Measurements from ENCODE around the gene LGALS9. TPM values are rescaled to one million over a fixed set of nuclear protein-coding genes. Genes with fewer than 3 reads are reported as not detected.

LGALS9 gene
- polyA plus RNA-seq, 4 donors = 31.0 to 240 (median 68.4) TPM

- no peak for DNase-seq
- Histone ChIP-seq H3K27ac (ENCODE audit: low read depth in 1 of 3, low read length in 2 of 3) (no peak overlapping the region), H3K36me3 (ENCODE audit: control insufficient read depth in 3 of 3, insufficient read depth in 2 of 3, low read depth in 1 of 3, low read length in 3 of 3) (peaks cover 0 to 88% (median 6%) of the 10 kb centered on the region in 3 donors), H3K4me3 (ENCODE audit: low read depth in 1 of 3, low read length in 3 of 3) (no peak overlapping the region), H3K27me3 (ENCODE audit: control insufficient read depth in 3 of 3, insufficient read depth in 3 of 3, low read length in 3 of 3) (no peaks in the 10 kb centered on the region), H3K9me3 (ENCODE audit: control insufficient read depth in 2 of 2, insufficient read depth in 1 of 2, low read depth in 1 of 2, low read length in 1 of 2) (no peaks in the 10 kb centered on the region), H3K4me1 (ENCODE audit: control insufficient read depth in 3 of 3, insufficient read depth in 2 of 3, low read depth in 1 of 3, low read length in 2 of 3) (peaks cover 0 to 4% (median 0%) of the 10 kb centered on the region in 3 donors)
- WGBS, 3 donors = 96 to 98% (median 97%) methylated on average over 24 to 25 of the region's 25 CpGs
- no peak for FAIRE-seq
Measured at GRCh38 chr17:27605409-27605808, 25.6 kb upstream of the LGALS9 start.

DNA sequence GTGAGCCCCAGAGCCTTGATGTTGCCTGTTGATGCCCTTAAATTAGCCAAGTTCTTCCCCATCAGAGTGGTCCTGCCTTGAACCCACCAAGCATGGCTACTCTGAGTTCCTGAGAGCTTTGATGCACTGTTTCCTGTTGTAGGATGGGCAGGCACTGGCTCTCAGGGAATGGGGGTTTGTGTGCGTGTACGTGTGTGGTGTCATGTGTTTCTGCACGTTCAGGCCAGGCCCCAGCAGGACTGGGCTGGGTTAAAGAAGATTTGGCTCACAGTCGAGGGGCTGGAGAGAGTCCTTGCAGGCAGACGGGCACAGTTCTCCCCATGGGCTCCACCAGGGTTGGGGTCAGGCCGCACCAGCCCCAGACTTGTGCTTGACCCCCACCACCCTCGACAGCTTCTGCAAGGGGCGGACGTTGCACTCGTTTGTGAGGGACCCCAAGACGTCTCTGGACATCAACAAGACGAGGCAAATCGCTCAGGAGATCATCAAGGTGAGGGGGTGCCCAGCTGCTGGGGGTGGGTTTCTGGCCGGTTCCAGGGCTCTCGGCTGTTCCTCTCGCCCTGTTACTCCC, 23.4 kb upstream of the LGALS9 start:
- peaks cover 0 to 4% (median 0%) of the 10 kb centered on the region in 3 donors for H3K4me1 ChIP-seq (ENCODE audit: control insufficient read depth in 3 of 3, insufficient read depth in 2 of 3, low read depth in 1 of 3, low read length in 2 of 3)
- WGBS, 3 donors = 87 to 91% (median 90%) methylated on average over 16 of the region's 16 CpGs
- no peak overlapping the region for H3K4me3 ChIP-seq (ENCODE audit: low read depth in 1 of 3, low read length in 3 of 3)
- H3K36me3 ChIP-seq (ENCODE audit: control insufficient read depth in 3 of 3, insufficient read depth in 2 of 3, low read depth in 1 of 3, low read length in 3 of 3) = peaks cover 0 to 82% (median 10%) of the 10 kb centered on the region in 3 donors
- DNase-seq = no peak
- FAIRE-seq = no peak
- H3K9me3 ChIP-seq (ENCODE audit: control insufficient read depth in 2 of 2, insufficient read depth in 1 of 2, low read depth in 1 of 2, low read length in 1 of 2) = no peaks in the 10 kb centered on the region
- H3K27me3 ChIP-seq (ENCODE audit: control insufficient read depth in 3 of 3, insufficient read depth in 3 of 3, low read length in 3 of 3) = no peaks in the 10 kb centered on the region
- no peak overlapping the region for H3K27ac ChIP-seq (ENCODE audit: low read depth in 1 of 3, low read length in 2 of 3)

- no peak overlapping the region for H3K4me3 ChIP-seq (ENCODE audit: low read depth in 1 of 3, low read length in 3 of 3)
- H3K4me1 ChIP-seq (ENCODE audit: control insufficient read depth in 3 of 3, insufficient read depth in 2 of 3, low read depth in 1 of 3, low read length in 2 of 3) = peaks cover 0 to 2% (median 0%) of the 10 kb centered on the region in 3 donors
- FAIRE-seq (no peak), DNase-seq (no peak)
- no peaks in the 10 kb centered on the region for H3K27me3 ChIP-seq (ENCODE audit: control insufficient read depth in 3 of 3, insufficient read depth in 3 of 3, low read length in 3 of 3)
- H3K27ac ChIP-seq (ENCODE audit: low read depth in 1 of 3, low read length in 2 of 3) = no peak overlapping the region
- H3K36me3 ChIP-seq (ENCODE audit: control insufficient read depth in 3 of 3, insufficient read depth in 2 of 3, low read depth in 1 of 3, low read length in 3 of 3) = peaks cover 7 to 82% (median 10%) of the 10 kb centered on the region in 3 donors
- H3K9me3 ChIP-seq (ENCODE audit: control insufficient read depth in 2 of 2, insufficient read depth in 1 of 2, low read depth in 1 of 2, low read length in 1 of 2) = no peaks in the 10 kb centered on the region
- WGBS, 3 donors = 93 to 95% (median 94%) methylated on average over 11 of the region's 11 CpGs
Measured at GRCh38 chr17:27608328-27609230, 22.4 kb upstream of the LGALS9 start.

- FAIRE-seq (no peak), DNase-seq (peak; percentile 53 to 64)
- Histone ChIP-seq H3K4me3 (ENCODE audit: low read depth in 1 of 3, low read length in 3 of 3) (no peak overlapping the region), H3K36me3 (ENCODE audit: control insufficient read depth in 3 of 3, insufficient read depth in 2 of 3, low read depth in 1 of 3, low read length in 3 of 3) (peaks cover 7 to 77% (median 10%) of the 10 kb centered on the region in 3 donors), H3K9me3 (ENCODE audit: control insufficient read depth in 2 of 2, insufficient read depth in 1 of 2, low read depth in 1 of 2, low read length in 1 of 2) (no peaks in the 10 kb centered on the region), H3K27me3 (ENCODE audit: control insufficient read depth in 3 of 3, insufficient read depth in 3 of 3, low read length in 3 of 3) (no peaks in the 10 kb centered on the region), H3K4me1 (ENCODE audit: control insufficient read depth in 3 of 3, insufficient read depth in 2 of 3, low read depth in 1 of 3, low read length in 2 of 3) (no peaks in the 10 kb centered on the region), H3K27ac (ENCODE audit: low read depth in 1 of 3, low read length in 2 of 3) (no peak overlapping the region)
- 60 to 73% (median 66%) methylated on average over 11 of the region's 11 CpGs for WGBS, 3 donors
Measured at GRCh38 chr17:27609611-27610303, 21.2 kb upstream of the LGALS9 start.

- Histone ChIP-seq H3K4me1 (ENCODE audit: control insufficient read depth in 3 of 3, insufficient read depth in 2 of 3, low read depth in 1 of 3, low read length in 2 of 3) (no peaks in the 10 kb centered on the region), H3K4me3 (ENCODE audit: low read depth in 1 of 3, low read length in 3 of 3) (no peak overlapping the region), H3K9me3 (ENCODE audit: control insufficient read depth in 2 of 2, insufficient read depth in 1 of 2, low read depth in 1 of 2, low read length in 1 of 2) (no peaks in the 10 kb centered on the region), H3K36me3 (ENCODE audit: control insufficient read depth in 3 of 3, insufficient read depth in 2 of 3, low read depth in 1 of 3, low read length in 3 of 3) (peaks cover 7 to 73% (median 10%) of the 10 kb centered on the region in 3 donors), H3K27ac (ENCODE audit: low read depth in 1 of 3, low read length in 2 of 3) (no peak overlapping the region), H3K27me3 (ENCODE audit: control insufficient read depth in 3 of 3, insufficient read depth in 3 of 3, low read length in 3 of 3) (no peaks in the 10 kb centered on the region)
- DNase-seq (no peak), FAIRE-seq (no peak)
- WGBS, 3 donors = 92 to 99% (median 94%) methylated on average over 4 of the region's 4 CpGs
Measured at GRCh38 chr17:27610304-27610677, 20.7 kb upstream of the LGALS9 start.

DNA sequence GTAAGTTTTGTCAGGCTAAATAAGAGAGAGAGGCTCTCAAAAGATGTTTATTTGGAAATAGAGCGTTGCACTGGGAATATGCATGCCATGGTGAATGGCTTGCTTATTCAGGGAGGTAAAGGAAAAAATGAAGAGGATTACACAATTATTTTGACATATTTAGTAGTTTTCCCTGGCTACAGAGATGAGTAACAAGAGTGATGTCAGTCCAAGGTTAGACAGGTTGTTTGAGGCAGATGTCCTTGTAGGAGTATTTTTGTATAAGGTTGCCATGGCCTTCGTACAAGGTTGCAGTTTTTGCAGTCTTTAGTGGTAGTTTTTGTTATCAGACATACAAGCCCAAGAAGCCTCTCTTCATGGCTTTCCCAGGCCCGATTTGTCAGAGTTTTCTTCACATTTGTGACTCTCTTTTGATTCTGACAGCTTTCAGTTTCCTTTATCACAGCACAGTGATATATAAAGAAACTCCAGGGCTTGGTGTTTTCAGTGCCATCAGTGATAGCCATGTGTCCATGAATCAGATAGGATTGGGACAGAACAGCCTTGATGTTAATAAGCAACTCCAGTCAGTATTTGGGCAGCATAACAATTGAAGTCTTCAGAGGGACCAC, 18.7 kb upstream of the LGALS9 start:
- FAIRE-seq = no peak
- H3K36me3 ChIP-seq (ENCODE audit: control insufficient read depth in 3 of 3, insufficient read depth in 2 of 3, low read depth in 1 of 3, low read length in 3 of 3) = peaks cover 7 to 65% (median 14%) of the 10 kb centered on the region in 3 donors

DNA sequence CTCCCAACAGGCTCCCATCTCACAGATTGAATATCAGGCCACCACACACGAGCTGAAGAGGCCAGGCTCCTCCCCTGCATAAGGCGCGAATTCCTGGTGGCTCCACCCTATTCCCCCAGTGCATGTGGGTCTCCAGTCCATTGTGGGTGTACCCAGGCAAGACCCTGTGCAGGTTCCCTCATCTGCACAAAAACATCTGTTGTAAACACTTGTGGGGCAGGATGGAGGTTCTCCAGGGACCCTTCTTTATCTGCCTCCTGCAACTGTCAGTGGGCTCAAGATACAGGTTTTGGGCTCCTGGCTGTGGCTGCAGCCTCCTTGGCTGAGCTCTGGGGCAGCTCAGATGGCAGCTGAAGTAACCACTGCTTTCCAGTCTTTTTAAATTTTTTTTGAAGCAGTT, 17.6 kb upstream of the LGALS9 start:
- Histone ChIP-seq H3K4me1 (ENCODE audit: control insufficient read depth in 3 of 3, insufficient read depth in 2 of 3, low read depth in 1 of 3, low read length in 2 of 3) (no peaks in the 10 kb centered on the region), H3K27ac (ENCODE audit: low read depth in 1 of 3, low read length in 2 of 3) (no peak overlapping the region), H3K9me3 (ENCODE audit: control insufficient read depth in 2 of 2, insufficient read depth in 1 of 2, low read depth in 1 of 2, low read length in 1 of 2) (no peaks in the 10 kb centered on the region), H3K27me3 (ENCODE audit: control insufficient read depth in 3 of 3, insufficient read depth in 3 of 3, low read length in 3 of 3) (no peaks in the 10 kb centered on the region), H3K4me3 (ENCODE audit: low read depth in 1 of 3, low read length in 3 of 3) (no peak overlapping the region), H3K36me3 (ENCODE audit: control insufficient read depth in 3 of 3, insufficient read depth in 2 of 3, low read depth in 1 of 3, low read length in 3 of 3) (peaks cover 7 to 66% (median 14%) of the 10 kb centered on the region in 3 donors)
- 82 to 95% (median 89%) methylated on average over 3 of the region's 3 CpGs for WGBS, 3 donors
- FAIRE-seq (no peak), DNase-seq (no peak)

More for the DNA sequence above, 18.7 kb upstream of the LGALS9 start:
- Histone ChIP-seq H3K27ac (ENCODE audit: low read depth in 1 of 3, low read length in 2 of 3) (no peak overlapping the region), H3K27me3 (ENCODE audit: control insufficient read depth in 3 of 3, insufficient read depth in 3 of 3, low read length in 3 of 3) (no peaks in the 10 kb centered on the region), H3K9me3 (ENCODE audit: control insufficient read depth in 2 of 2, insufficient read depth in 1 of 2, low read depth in 1 of 2, low read length in 1 of 2) (no peaks in the 10 kb centered on the region), H3K4me1 (ENCODE audit: control insufficient read depth in 3 of 3, insufficient read depth in 2 of 3, low read depth in 1 of 3, low read length in 2 of 3) (no peaks in the 10 kb centered on the region), H3K4me3 (ENCODE audit: low read depth in 1 of 3, low read length in 3 of 3) (no peak overlapping the region)
- no peak for DNase-seq
- 65 to 84% (median 74%) methylated on average over 3 of the region's 3 CpGs for WGBS, 3 donors

DNA sequence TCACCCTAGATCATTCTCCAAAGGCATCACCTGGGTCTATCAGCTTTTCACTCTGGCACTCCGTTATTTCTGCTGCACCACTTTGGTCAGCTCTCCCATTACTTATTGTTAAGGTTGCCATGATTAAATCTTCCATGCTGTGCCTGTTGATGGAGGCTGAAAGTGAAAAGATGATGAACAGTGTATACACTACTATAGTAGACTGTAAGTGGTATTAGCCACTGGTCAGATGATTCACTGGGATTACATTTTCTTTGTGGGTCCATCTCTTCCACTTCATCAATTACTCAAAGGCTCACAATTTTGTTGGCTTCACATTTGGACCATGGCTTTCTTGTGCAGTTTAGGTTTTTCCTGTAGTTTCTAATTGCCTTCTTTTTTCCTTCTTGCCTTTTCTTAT, 15.9 kb upstream of the LGALS9 start:
- FAIRE-seq = no peak
- H3K9me3 ChIP-seq (ENCODE audit: control insufficient read depth in 2 of 2, insufficient read depth in 1 of 2, low read depth in 1 of 2, low read length in 1 of 2) = no peaks in the 10 kb centered on the region
- no peaks in the 10 kb centered on the region for H3K4me1 ChIP-seq (ENCODE audit: control insufficient read depth in 3 of 3, insufficient read depth in 2 of 3, low read depth in 1 of 3, low read length in 2 of 3)
- DNase-seq = no peak
- H3K27me3 ChIP-seq (ENCODE audit: control insufficient read depth in 3 of 3, insufficient read depth in 3 of 3, low read length in 3 of 3) = no peaks in the 10 kb centered on the region
- no peak overlapping the region for H3K4me3 ChIP-seq (ENCODE audit: low read depth in 1 of 3, low read length in 3 of 3)
- WGBS, 3 donors = 98 to 100% (median 100%) methylated on average over 1 of the region's 1 CpG
- H3K36me3 ChIP-seq (ENCODE audit: control insufficient read depth in 3 of 3, insufficient read depth in 2 of 3, low read depth in 1 of 3, low read length in 3 of 3) = peaks cover 7 to 61% (median 8%) of the 10 kb centered on the region in 3 donors
- no peak overlapping the region for H3K27ac ChIP-seq (ENCODE audit: low read depth in 1 of 3, low read length in 2 of 3)

Measured in small intestine (tissue), 7 donors.